Brain microvascular endothelial cell (primary cell): ENCODE data around the gene L3MBTL1.

ENCODE experiments used
- DNase-seq: peaks from one replicate; pipeline ENCODE4 v3.0.0-alpha.2; 2020
- H3K27ac ChIP-seq: fragments of 250-450 bp; sonication (Bioruptor Pico); 2 replicates; pipeline ENCODE4 v1.5.1; 2020; ENCODE audit warnings: mild to moderate bottlenecking, moderate library complexity
- H3K27me3 ChIP-seq: fragments of 250-450 bp; sonication (Bioruptor Pico); replicated peaks from 2 replicates; pipeline ENCODE4 v1.5.1; 2020; ENCODE audit warnings: mild to moderate bottlenecking
- H3K36me3 ChIP-seq: fragments of 250-450 bp; sonication (Bioruptor Pico); replicated peaks from 2 replicates; pipeline ENCODE4 v1.5.1; 2020; ENCODE audit warnings: mild to moderate bottlenecking
- H3K4me3 ChIP-seq: 2 replicates; pipeline ENCODE4 v1.5.1; 2011; ENCODE audit warnings: low read depth, mild to moderate bottlenecking, control low read depth, low read length, moderate library complexity
- CTCF ChIP-seq: IDR thresholded peaks from 2 replicates; pipeline ENCODE4 v1.5.1; 2011; ENCODE audit warnings: low read depth, mild to moderate bottlenecking, moderate library complexity, low read length, control low read depth, inconsistent platforms; ENCODE audit errors: missing control alignments
- in situ Hi-C: cut with HindIII; loops from 2 replicates; pipeline ENCODE4 v1.10.0; 2017; ENCODE audit warnings: low sequenced_read_pairs, low pct_ligation_motif_present

The L3MBTL1 gene

GRCh38 chr20:43548273-43548880, 40.9 kb downstream of the L3MBTL1 start:
- no peak overlapping the region for H3K4me3 ChIP-seq
- no peaks in the 10 kb centered on the region for H3K27me3 ChIP-seq
- H3K27ac ChIP-seq = no peak overlapping the region
- TF ChIP-seq CTCF = no peak
- no peak for DNase-seq
- in situ Hi-C loops = no loop called here
- H3K36me3 ChIP-seq = no peaks in the 10 kb centered on the region

- Histone ChIP-seq H3K4me3 (no peak overlapping the region), H3K36me3 (no peaks in the 10 kb centered on the region), H3K27me3 (no peaks in the 10 kb centered on the region), H3K27ac (no peak overlapping the region)
- no peak for TF ChIP-seq CTCF
- DNase-seq = no peak
- in situ Hi-C loops = no loop called here
Observed at GRCh38 chr20:43549416-43550065, 42.0 kb downstream of the L3MBTL1 start.

- no peaks in the 10 kb centered on the region for H3K27me3 ChIP-seq
- H3K27ac ChIP-seq = no peak overlapping the region
- no peak for DNase-seq
- H3K36me3 ChIP-seq = no peaks in the 10 kb centered on the region
- TF ChIP-seq CTCF = no peak
- no peak overlapping the region for H3K4me3 ChIP-seq
- in situ Hi-C loops = no loop called here
Observed at GRCh38 chr20:43550456-43550855, 43.0 kb downstream of the L3MBTL1 start.

GRCh38 chr20:43554369-43554768, 46.9 kb downstream of the L3MBTL1 start:
- TF ChIP-seq CTCF = no peak
- Histone ChIP-seq H3K4me3 (no peak overlapping the region), H3K27me3 (no peaks in the 10 kb centered on the region), H3K36me3 (no peaks in the 10 kb centered on the region), H3K27ac (no peak overlapping the region)
- in situ Hi-C loops = no loop called here
- DNase-seq = no peak

- TF ChIP-seq CTCF = no peak
- in situ Hi-C loops = no loop called here
- Histone ChIP-seq H3K4me3 (no peak within 1 kb of the TSS), H3K36me3 (no peaks in the 10 kb centered on the region), H3K27ac (no peak within 1 kb of the TSS), H3K27me3 (no peaks in the 10 kb centered on the region)
- peak; percentile 12 for DNase-seq
Observed at GRCh38 chr20:43558412-43559146, 51.1 kb downstream of the L3MBTL1 start, which contains the start of gene SGK2. TSS of gene SGK2 (plus strand) at chr20:43559027. CDS start at chr20:43566496, 7,469 bp downstream.
